HAP-1 (cell line): Measurements from ENCODE around the gene C1QTNF7.

Experiments used
- DNase-seq, 2 experiments: peaks; one replicate each; pipeline ENCODE4 v3.0.0-alpha.2; 2016 to 2020; ENCODE audit warnings: low spot score in 2 of 2
- H3K27me3 ChIP-seq: fragments of 250-450 bp; sonication (Bioruptor Pico); 2 replicates; pipeline ENCODE4 v1.5.1; 2020; ENCODE audit warnings: low read depth, mild to moderate bottlenecking, moderate library complexity
- H3K36me3 ChIP-seq: fragments of 250-450 bp; sonication (Bioruptor Pico); replicated peaks from 2 replicates; pipeline ENCODE4 v1.5.1; 2020; ENCODE audit warnings: mild to moderate bottlenecking
- H3K4me1 ChIP-seq: fragments of 250-450 bp; sonication (Bioruptor Pico); 2 replicates; pipeline ENCODE4 v1.5.1; 2020; ENCODE audit warnings: mild to moderate bottlenecking
- H3K4me3 ChIP-seq: fragments of 250-450 bp; sonication (Bioruptor Pico); 2 replicates; pipeline ENCODE4 v1.5.1; 2020; ENCODE audit warnings: mild to moderate bottlenecking, moderate library complexity
- H3K9me3 ChIP-seq: fragments of 250-450 bp; sonication (Bioruptor Pico); 2 replicates; pipeline ENCODE4 v1.5.1; 2020; ENCODE audit warnings: mild to moderate bottlenecking, moderate library complexity
- in situ Hi-C: fragments of 300-500 bp; cut with MboI; formaldehyde crosslinking; loops from 3 replicates; pipeline ENCODE4 v1.14.3; 2020; ENCODE audit warnings: low sequenced_read_pairs, inconsistent platforms, mixed read lengths

C1QTNF7 gene

GRCh38 chr4:15451866-15452765 is 24.3 kb downstream of the C1QTNF7 start:
- in situ Hi-C loops: loop anchor here (25.0 kb wide), 1 partner anchor 1790 kb away; no protein-coding TSS in a partner anchor
- Histone ChIP-seq H3K4me3 (no peak overlapping the region), H3K4me1 (no peaks in the 10 kb centered on the region)

DNA sequence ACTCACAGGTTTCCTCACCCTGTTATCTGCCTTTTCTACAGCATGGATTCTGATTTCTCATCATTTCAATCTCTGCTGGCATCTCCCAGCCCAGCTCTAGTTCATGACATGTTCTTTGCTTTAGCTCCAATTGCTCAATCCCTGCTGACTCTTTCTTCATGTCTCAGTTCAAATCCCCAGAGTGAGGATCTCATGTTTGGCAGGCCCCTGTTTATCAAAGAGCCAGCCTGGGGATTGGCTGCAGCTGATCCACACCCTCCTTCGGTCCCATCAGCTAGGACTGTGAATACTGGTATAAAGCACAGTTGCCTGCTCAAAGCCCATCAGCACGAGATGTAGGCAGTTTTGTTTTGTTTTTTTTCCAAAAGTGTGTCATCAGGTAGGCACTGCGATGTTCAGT is 27.5 kb downstream of the C1QTNF7 start:
- Histone ChIP-seq H3K27me3 (no peaks in the 10 kb centered on the region), H3K36me3 (no peaks in the 10 kb centered on the region), H3K4me3 (no peak overlapping the region), H3K4me1 (no peaks in the 10 kb centered on the region), H3K9me3 (no peaks in the 10 kb centered on the region)
- DNase-seq: no peak
- in situ Hi-C loops: loop anchor here (25.0 kb wide), 1 partner anchor 1793 kb away; no protein-coding TSS in a partner anchor

More at GRCh38 chr4:15451866-15452765, 24.3 kb downstream of the C1QTNF7 start:
- Histone ChIP-seq H3K36me3 (no peaks in the 10 kb centered on the region), H3K27me3 (no peaks in the 10 kb centered on the region), H3K9me3 (no peaks in the 10 kb centered on the region)
- DNase-seq: no peak

DNA sequence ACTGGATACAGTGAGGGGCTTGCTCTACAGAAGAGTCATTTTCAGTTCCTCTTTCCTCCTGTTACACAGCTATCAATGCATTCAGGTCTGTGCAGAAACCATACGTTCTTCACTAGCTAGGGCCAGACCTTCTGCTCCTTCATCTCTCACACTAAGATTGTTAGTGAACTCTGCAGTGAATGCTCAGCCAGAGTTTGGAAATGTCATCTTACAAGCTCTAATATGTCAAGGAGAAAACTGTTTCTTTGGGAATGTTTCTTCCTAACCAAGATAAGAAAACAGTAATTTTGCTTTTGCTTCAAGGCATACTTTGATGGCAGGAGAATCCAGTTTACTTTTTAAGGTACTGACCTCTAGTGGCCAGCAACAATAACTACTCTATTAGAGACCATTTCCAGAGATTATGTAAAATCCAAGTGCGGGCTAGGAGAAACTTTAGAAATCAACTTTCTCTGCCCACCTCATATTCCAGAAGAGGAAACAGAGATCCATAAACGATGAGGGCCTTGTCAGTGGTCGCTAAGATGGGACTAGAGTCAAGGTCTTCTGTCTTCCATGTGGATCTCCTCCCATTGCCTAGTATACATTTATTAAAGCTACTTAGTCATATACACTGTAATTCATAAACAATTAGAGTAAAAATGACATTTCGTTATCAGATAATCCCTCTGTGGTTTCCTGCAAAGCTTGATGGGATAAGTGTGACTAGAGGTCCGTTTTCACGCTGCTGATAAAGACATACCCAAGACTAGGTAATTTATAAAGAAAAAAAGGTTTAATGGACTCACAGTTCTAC is 29.8 kb downstream of the C1QTNF7 start:
- H3K9me3 ChIP-seq: no peaks in the 10 kb centered on the region
- no peaks in the 10 kb centered on the region for H3K27me3 ChIP-seq
- no peaks in the 10 kb centered on the region for H3K36me3 ChIP-seq
- no peaks in the 10 kb centered on the region for H3K4me1 ChIP-seq
- H3K4me3 ChIP-seq: no peak overlapping the region
- in situ Hi-C loops: loop anchor here (25.0 kb wide), 1 partner anchor 1795 kb away; no protein-coding TSS in a partner anchor
- DNase-seq: peak in 1 of 2 experiments; percentile 55

DNA sequence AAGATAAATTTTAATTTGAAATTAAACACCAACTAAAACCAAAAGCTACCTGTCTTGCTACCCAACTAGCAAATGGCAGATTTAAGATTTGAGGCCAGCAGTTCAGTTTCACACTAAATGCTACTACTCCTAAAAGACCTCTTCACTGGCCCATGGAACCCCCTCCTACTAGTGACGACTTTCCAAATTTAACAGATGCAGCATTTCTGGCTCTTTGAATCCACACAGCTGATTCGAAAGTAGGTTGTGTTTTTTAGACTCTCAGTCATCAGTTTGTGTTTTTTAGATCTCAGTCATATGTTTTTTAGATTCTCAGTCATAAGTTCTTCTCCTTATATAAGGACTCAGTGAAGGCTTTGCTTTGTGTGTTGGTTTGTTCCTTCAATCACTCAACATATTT is 30.8 kb downstream of the C1QTNF7 start:
- no peak overlapping the region for H3K4me3 ChIP-seq
- in situ Hi-C loops: loop anchor here (25.0 kb wide), 1 partner anchor 1796 kb away; no protein-coding TSS in a partner anchor
- no peaks in the 10 kb centered on the region for H3K27me3 ChIP-seq
- no peaks in the 10 kb centered on the region for H3K4me1 ChIP-seq
- no peaks in the 10 kb centered on the region for H3K36me3 ChIP-seq
- no peaks in the 10 kb centered on the region for H3K9me3 ChIP-seq
- no peak for DNase-seq

- Histone ChIP-seq H3K4me3 (no peak overlapping the region), H3K9me3 (no peaks in the 10 kb centered on the region), H3K27me3 (no peaks in the 10 kb centered on the region), H3K4me1 (no peaks in the 10 kb centered on the region), H3K36me3 (no peaks in the 10 kb centered on the region)
- no peak for DNase-seq
- in situ Hi-C loops: loop anchor here (25.0 kb wide), 1 partner anchor 1797 kb away; no protein-coding TSS in a partner anchor
These were observed 31.9 kb downstream of the C1QTNF7 start for GRCh38 chr4:15459706-15460105.

GRCh38 chr4:15466596-15466995 is 38.8 kb downstream of the C1QTNF7 start:
- in situ Hi-C loops: loop anchor here (25.0 kb wide), 1 partner anchor 1804 kb away; no protein-coding TSS in a partner anchor
- Histone ChIP-seq H3K27me3 (peaks cover 13% of the 10 kb centered on the region; the same call in 1 of the 2 replicates), H3K4me3 (no peak overlapping the region), H3K9me3 (no peaks in the 10 kb centered on the region), H3K36me3 (no peaks in the 10 kb centered on the region), H3K4me1 (no peaks in the 10 kb centered on the region)
- DNase-seq: no peak

DNA sequence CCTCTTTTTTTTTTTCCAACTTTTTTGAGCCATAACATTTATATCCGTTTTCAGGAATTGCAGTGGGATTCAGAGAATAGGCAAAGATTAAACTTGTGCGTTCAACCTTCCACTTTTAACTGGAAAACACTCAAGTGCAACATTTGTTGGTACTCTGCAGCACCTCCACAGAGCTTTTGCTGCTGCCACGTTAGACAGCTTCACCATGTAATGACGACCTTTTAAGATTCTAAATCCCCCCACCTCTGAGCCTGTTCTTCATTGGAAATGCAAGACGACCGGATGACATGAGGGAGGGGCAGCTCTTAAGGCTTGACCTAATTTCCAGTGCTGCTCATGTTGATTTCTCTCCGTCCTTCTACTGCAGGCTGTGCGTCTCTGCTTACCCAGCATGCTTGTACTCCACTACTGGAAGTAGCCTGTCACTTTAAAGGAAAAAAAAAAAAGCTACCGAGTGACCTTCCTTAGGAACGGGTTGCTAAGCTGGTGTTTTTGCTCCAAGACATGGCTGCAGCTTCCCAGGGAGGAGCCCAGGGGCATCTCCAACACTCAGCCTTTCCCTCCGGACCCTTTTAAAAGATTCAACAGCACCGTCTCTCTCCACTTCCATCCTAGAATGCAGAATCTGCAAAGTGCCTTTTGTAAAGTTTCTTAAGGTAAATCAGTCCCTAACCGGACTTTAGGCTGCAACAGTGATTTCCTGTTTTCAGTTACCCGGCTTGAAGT is 41.7 kb downstream of the C1QTNF7 start, which contains the start of gene CC2D2A:
CC2D2A (plus strand) TSS at position 481 of the 726 bp plus-strand sequence. CDS start 6,051 bp downstream, outside the sequence.
- no peaks in the 10 kb centered on the region for H3K4me1 ChIP-seq
- peaks cover 13% of the 10 kb centered on the region; the same call in 1 of the 2 replicates for H3K27me3 ChIP-seq
- no peak for DNase-seq
- in situ Hi-C loops: loop anchor here (10.0 to 25.0 kb wide), 4 partner anchors 335 to 1807 kb away; partner anchors contain the start of gene FGFBP2
- H3K9me3 ChIP-seq: no peaks in the 10 kb centered on the region
- no peaks in the 10 kb centered on the region for H3K36me3 ChIP-seq
- H3K4me3 ChIP-seq: no peak within 1 kb of the TSS

- Histone ChIP-seq H3K4me1 (no peaks in the 10 kb centered on the region), H3K36me3 (no peaks in the 10 kb centered on the region), H3K27me3 (peaks cover 13% of the 10 kb centered on the region; the same call in 1 of the 2 replicates), H3K9me3 (no peaks in the 10 kb centered on the region), H3K4me3 (no peak overlapping the region)
- DNase-seq: no peak
- in situ Hi-C loops: loop anchor here (10.0 to 25.0 kb wide), 4 partner anchors 335 to 1808 kb away; partner anchors contain the start of gene FGFBP2
These were observed 42.3 kb downstream of the C1QTNF7 start for GRCh38 chr4:15470128-15470475.

DNA sequence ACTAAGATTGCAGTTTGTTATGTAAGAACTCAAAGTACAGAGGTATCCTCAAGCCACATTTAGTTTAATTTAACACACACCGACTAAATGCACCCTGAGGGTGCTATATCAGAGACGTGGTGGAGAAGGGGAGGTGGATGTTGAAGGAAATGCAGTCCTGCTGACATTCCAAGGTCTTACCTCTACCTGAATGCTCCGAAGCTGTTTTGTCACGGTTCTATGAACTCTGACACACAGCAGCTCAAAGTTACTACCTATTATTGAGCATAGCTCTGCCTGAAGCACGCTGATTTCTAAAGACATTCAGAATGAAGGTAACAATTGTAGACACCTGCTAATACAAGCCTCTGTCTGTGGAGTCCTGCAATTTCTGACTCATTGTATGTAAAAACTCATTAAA is 48.6 kb downstream of the C1QTNF7 start:
- no peaks in the 10 kb centered on the region for H3K9me3 ChIP-seq
- no peaks in the 10 kb centered on the region for H3K36me3 ChIP-seq
- no peak for DNase-seq
- no peak overlapping the region for H3K4me3 ChIP-seq
- H3K4me1 ChIP-seq: peaks cover 6% of the 10 kb centered on the region
- H3K27me3 ChIP-seq: no peaks in the 10 kb centered on the region
- in situ Hi-C loops: loop anchor here (5.0 to 25.0 kb wide), 5 partner anchors 171 to 786 kb away; partner anchors contain the start of gene FGFBP2

GRCh38 chr4:15478724-15479088 is 50.9 kb downstream of the C1QTNF7 start:
- Histone ChIP-seq H3K36me3 (no peaks in the 10 kb centered on the region), H3K9me3 (no peaks in the 10 kb centered on the region), H3K4me3 (no peak overlapping the region), H3K27me3 (no peaks in the 10 kb centered on the region), H3K4me1 (peaks cover 6% of the 10 kb centered on the region)
- DNase-seq: no peak
- in situ Hi-C loops: loop anchor here (5.0 to 25.0 kb wide), 5 partner anchors 169 to 784 kb away; partner anchors contain the start of gene FGFBP2

DNA sequence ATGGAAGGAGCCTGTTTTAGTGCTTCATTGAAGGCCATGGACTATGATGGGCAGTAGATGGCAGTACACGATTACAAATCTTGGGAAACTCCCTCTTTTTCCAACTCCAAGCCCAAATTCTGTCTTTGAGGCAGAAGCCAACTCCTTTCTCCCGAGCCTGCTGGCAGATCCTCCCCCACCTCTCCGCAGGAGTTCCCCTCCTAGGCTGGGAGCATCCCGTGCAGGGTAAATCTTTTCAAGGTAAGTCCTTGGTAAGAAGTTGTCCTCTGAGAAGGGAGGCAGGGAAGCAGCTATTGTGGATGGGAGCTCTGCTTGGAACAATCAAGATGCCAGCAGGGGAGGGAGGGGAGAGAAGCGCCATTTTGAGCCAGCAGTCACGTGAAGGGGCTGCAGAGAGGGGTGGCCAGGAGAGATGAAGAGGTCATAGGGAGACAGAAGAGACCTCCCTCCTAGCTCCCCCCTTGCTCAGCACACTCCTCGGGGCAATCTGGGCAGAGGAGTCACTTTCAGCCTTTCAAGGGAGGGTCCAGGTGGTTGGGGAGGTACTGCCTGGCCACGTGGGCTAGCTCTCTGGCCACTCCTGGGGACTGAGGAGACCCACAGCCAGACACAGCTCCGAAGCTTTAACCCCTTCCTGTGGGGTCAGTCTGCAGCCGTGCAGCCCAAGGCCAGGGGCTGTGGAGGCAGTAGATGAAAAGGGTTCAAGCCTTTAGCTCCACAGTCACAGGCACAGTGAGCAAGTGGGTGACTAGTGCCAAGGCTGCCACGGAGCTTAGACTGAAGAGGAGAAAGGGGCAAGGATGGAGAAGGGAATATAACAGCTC is 51.5 kb downstream of the C1QTNF7 start:
- Histone ChIP-seq H3K4me1 (peaks cover 6% of the 10 kb centered on the region), H3K9me3 (no peaks in the 10 kb centered on the region), H3K36me3 (no peaks in the 10 kb centered on the region), H3K27me3 (no peaks in the 10 kb centered on the region), H3K4me3 (peak overlapping the region; percentile 44)
- DNase-seq: peak; percentile 81 to 91
- in situ Hi-C loops: loop anchor here (5.0 to 25.0 kb wide), 5 partner anchors 168 to 783 kb away; partner anchors contain the start of gene FGFBP2

DNA sequence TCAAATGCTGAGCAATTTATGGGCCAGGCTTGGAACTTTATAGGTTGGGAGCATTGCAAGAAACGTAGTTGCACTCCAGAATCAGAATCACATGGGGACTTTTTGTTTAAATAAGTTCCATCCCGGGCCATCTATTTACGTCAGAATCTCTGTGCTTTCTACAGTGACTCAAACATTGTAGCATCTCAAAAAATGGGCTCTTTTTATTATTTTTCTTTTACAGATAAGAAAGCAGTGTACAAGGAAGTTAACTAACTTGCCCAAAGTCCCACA is 52.0 kb downstream of the C1QTNF7 start:
- in situ Hi-C loops: loop anchor here (5.0 to 25.0 kb wide), 5 partner anchors 167 to 782 kb away; partner anchors contain the start of gene FGFBP2
- H3K36me3 ChIP-seq: no peaks in the 10 kb centered on the region
- DNase-seq: peak in 1 of 2 experiments; percentile 9
- no peaks in the 10 kb centered on the region for H3K27me3 ChIP-seq
- H3K4me3 ChIP-seq: peak overlapping the region; percentile 44
- no peaks in the 10 kb centered on the region for H3K9me3 ChIP-seq
- peaks cover 6% of the 10 kb centered on the region for H3K4me1 ChIP-seq
